SK-N-SH treated with all-trans-retinoic acid at 6 μM for 48 hours (cell line): ENCODE results near the gene SAP30L.

Experiments used
- ATAC-seq: fragments of 200-7000 bp; cut with Tn5 transposase; 3 replicates; pipeline ENCODE4 v1.9.1; 2020; ENCODE audit warnings: mild to moderate bottlenecking, moderate library complexity
- ARNTL ChIP-seq: fragments of 450-650 bp; formaldehyde crosslinking; IDR thresholded peaks from 2 replicates; pipeline ENCODE4 v1.5.0; 2020; ENCODE audit warnings: low read depth, mild to moderate bottlenecking, moderate library complexity, borderline replicate concordance
- CSDC2 ChIP-seq: fragments of 250-450 bp; sonication (Bioruptor Pico); IDR thresholded peaks from 2 replicates; pipeline ENCODE4 v1.5.0; 2020; ENCODE audit warnings: mild to moderate bottlenecking, moderate library complexity
- GLIS3 ChIP-seq: fragments of 250-450 bp; sonication (Bioruptor Pico); IDR thresholded peaks from 2 replicates; pipeline ENCODE4 v1.5.0; 2020; ENCODE audit warnings: mild to moderate bottlenecking, moderate library complexity
- ISL1 ChIP-seq: fragments of 250-450 bp; sonication (Bioruptor Pico); IDR thresholded peaks from 2 replicates; pipeline ENCODE4 v2.1.2; 2022; ENCODE audit warnings: mild to moderate bottlenecking, moderate library complexity
- OSR1 ChIP-seq: fragments of 250-450 bp; sonication (Bioruptor Pico); IDR thresholded peaks from 2 replicates; pipeline ENCODE4 v1.8.0; 2022; ENCODE audit warnings: moderate library complexity, mild to moderate bottlenecking, inconsistent platforms
- PPARA ChIP-seq: fragments of 250-450 bp; sonication (Bioruptor Pico); IDR thresholded peaks from 2 replicates; pipeline ENCODE4 v1.5.0; 2020; ENCODE audit warnings: mild to moderate bottlenecking, borderline replicate concordance
- RARB ChIP-seq: fragments of 250-450 bp; sonication (Bioruptor Pico); IDR thresholded peaks from 2 replicates; pipeline ENCODE4 v1.8.0; 2021; ENCODE audit warnings: mild to moderate bottlenecking, moderate library complexity
- SNAI2 ChIP-seq: fragments of 250-450 bp; sonication (Bioruptor Pico); IDR thresholded peaks from 2 replicates; pipeline ENCODE4 v1.5.0; 2020; ENCODE audit warnings: mild to moderate bottlenecking, moderate library complexity
- TCF4 ChIP-seq: fragments of 250-450 bp; sonication (Bioruptor Pico); IDR thresholded peaks from 2 replicates; pipeline ENCODE4 v1.8.0; 2021; ENCODE audit warnings: mild to moderate bottlenecking, moderate library complexity, borderline replicate concordance
- TOX ChIP-seq: fragments of 250-450 bp; sonication (Bioruptor Pico); IDR thresholded peaks from 2 replicates; pipeline ENCODE4 v1.8.0; 2021; ENCODE audit warnings: mild to moderate bottlenecking, moderate library complexity, borderline replicate concordance
- ZC3H10 ChIP-seq: fragments of 250-450 bp; sonication (Bioruptor Pico); IDR thresholded peaks from 2 replicates; pipeline ENCODE4 v1.5.1; 2021; ENCODE audit warnings: mild to moderate bottlenecking, moderate library complexity
- ZFP3 ChIP-seq: fragments of 250-450 bp; sonication (Bioruptor Pico); IDR thresholded peaks from 2 replicates; pipeline ENCODE4 v1.5.0; 2020; ENCODE audit warnings: mild to moderate bottlenecking, moderate library complexity
- ZFP30 ChIP-seq: fragments of 450-650 bp; formaldehyde crosslinking; IDR thresholded peaks from 2 replicates; pipeline ENCODE4 v1.5.0; 2022; ENCODE audit warnings: mild to moderate bottlenecking, moderate library complexity
- ZNF565 ChIP-seq: fragments of 450-650 bp; formaldehyde crosslinking; conservative IDR thresholded peaks from 2 replicates; pipeline ENCODE4 v1.5.0; 2020; ENCODE audit warnings: low read depth, mild to moderate bottlenecking, moderate library complexity
- ZNF70 ChIP-seq: fragments of 450-650 bp; formaldehyde crosslinking; IDR thresholded peaks from 2 replicates; pipeline ENCODE4 v1.5.0; 2020; ENCODE audit warnings: mild to moderate bottlenecking, moderate library complexity
- ZNF8 ChIP-seq: fragments of 450-650 bp; formaldehyde crosslinking; IDR thresholded peaks from 2 replicates; pipeline ENCODE4 v1.5.0; 2020; ENCODE audit warnings: mild to moderate bottlenecking, moderate library complexity
- TF ChIP-seq, protein P1 (sequence below): fragments of 250-450 bp; sonication (Bioruptor Pico); IDR thresholded peaks from 2 replicates; pipeline ENCODE4 v1.5.1; 2021; ENCODE audit warnings: mild to moderate bottlenecking, moderate library complexity
- TF ChIP-seq, protein P2 (sequence below): fragments of 250-450 bp; sonication (Bioruptor Pico); IDR thresholded peaks from 2 replicates; pipeline ENCODE4 v1.5.1; 2020; ENCODE audit warnings: low read depth, mild to moderate bottlenecking, moderate library complexity
- TF ChIP-seq, protein P3 (sequence below): fragments of 250-450 bp; sonication (Bioruptor Pico); IDR thresholded peaks from 2 replicates; pipeline ENCODE4 v1.8.0; 2020; ENCODE audit warnings: mild to moderate bottlenecking, moderate library complexity, borderline replicate concordance
- TF ChIP-seq, protein P4 (sequence below): fragments of 250-450 bp; sonication (Bioruptor Pico); IDR thresholded peaks from 2 replicates; pipeline ENCODE4 v1.8.0; 2021; ENCODE audit warnings: low read depth, mild to moderate bottlenecking, moderate library complexity, borderline replicate concordance

Gene SAP30L

DNA sequence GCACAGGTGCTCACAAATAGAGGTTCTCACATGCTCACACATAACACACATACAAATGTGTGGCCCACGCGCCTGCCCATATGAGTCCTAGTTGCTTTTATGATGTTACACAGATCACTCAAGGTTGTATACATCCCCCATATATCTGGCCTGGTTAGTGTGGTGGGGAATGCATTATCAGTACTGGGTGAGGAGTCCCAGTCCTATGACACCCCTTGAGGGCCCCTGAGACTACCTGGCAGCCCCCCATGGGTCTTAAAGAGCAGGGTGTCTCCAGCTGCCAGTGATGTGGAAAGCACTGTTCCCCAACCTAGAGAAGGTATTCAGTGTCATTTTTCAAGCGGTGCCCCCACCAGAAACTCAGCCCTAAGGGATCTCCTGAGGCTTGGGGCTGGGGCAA lies 35.0 kb downstream of the SAP30L start (continued):
- no peak for TF ChIP-seq RARB (CRISPR knock-in tag)
- TF ChIP-seq TOX = no peak
- TF ChIP-seq ISL1 (CRISPR knock-in tag) = no peak
- no peak for TF ChIP-seq SNAI2
- no peak for TF ChIP-seq GLIS3
- TF ChIP-seq ZFP30 (CRISPR knock-in tag) = no peak
- no peak for TF ChIP-seq ZNF565 (CRISPR knock-in tag)

DNA sequence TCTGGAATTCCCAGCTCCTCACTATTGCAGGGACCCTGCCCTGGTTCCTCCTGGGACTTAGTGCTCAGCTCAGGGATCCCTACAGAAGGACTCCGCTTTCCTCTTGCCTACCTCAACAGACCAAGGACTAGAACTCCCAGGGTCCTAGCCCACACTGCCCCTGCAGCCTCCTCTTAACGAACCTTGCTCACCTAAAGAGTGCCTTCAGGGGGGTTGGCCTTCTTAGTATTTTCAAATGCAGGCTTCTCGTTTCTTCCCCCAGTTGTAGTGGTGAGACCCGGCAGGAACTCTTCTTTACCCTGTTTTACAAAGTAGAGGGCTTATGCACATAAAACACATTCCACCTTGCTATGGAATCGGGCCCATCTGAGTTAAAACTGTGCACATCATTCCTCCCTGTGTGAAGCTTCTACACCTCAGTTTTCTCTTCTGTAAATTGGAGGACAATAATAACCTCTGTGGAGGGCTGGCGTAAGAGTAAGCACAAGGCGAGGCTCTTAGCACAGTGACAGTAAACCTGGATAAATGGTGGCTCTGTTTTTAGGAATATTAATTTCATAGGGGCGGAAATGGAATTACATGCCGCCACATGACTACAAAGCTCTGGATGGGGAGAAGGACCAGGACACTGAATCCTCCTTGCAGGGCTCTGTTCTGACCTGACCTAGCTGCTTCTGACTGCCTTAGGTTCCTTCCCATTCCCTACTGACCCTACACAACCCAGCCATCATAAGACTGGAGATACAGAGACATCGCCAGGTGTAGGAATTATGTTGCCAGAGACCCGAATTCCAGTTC lies 36.0 kb downstream of the SAP30L start:
- no peak for ATAC-seq
- no peak for TF ChIP-seq ZNF8
- TF ChIP-seq ZFP30 (CRISPR knock-in tag) = no peak
- TF ChIP-seq PPARA (CRISPR knock-in tag) = no peak
- TF ChIP-seq SNAI2 = no peak
- TF ChIP-seq, protein P1, sequence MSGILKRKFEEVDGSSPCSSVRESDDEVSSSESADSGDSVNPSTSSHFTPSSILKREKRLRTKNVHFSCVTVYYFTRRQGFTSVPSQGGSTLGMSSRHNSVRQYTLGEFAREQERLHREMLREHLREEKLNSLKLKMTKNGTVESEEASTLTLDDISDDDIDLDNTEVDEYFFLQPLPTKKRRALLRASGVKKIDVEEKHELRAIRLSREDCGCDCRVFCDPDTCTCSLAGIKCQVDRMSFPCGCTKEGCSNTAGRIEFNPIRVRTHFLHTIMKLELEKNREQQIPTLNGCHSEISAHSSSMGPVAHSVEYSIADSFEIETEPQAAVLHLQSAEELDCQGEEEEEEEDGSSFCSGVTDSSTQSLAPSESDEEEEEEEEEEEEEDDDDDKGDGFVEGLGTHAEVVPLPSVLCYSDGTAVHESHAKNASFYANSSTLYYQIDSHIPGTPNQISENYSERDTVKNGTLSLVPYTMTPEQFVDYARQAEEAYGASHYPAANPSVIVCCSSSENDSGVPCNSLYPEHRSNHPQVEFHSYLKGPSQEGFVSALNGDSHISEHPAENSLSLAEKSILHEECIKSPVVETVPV (CRISPR knock-in tag) = no peak
- TF ChIP-seq ZFP3 (CRISPR knock-in tag) = no peak
- no peak for TF ChIP-seq ZNF565 (CRISPR knock-in tag)
- TF ChIP-seq ZNF70 (CRISPR knock-in tag) = no peak

DNA sequence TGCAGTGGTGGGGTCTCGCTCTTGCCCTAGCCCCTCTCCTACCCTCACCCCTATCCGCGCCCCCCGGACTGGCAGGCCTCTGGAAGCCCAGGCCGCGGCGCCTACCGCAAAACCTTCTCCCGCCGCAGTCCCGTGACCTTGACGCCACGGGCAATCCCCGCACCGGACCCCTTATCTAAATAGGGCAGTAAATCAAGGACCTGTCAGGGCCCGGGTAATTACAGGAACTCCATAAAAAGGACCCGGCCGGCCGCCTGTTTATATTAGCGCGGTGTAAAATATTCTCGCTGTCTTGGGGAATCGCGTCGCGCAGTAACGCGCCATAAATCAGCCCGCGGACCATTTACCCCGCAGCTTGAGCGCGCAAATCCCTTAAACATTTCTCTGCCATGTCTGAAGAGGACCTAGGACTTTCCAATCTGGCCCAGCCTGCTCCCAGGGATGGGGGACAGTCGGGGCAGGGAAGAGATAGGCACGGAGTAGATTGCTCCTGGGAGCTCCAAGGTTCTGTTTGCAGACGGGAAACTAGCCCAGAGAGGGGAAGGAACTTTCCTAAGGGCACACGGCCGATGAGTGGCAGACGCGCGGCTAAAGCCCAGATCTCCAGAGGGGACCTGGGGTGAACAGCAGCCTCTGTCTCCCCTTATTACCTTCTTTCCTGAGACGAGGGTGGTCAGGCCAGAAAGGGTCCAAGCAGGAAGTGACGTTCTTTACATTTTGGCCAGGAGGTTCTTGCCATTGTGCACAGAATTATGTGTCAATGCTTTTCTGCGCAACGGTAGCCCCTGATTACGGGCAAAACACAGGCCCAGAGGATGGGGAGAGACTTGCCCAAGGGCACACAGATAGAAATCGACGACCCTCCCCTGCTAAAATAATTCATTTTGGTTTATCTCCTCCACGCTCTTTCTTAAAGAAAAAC lies 37.0 kb downstream of the SAP30L start:
- ATAC-seq = no peak
- TF ChIP-seq GLIS3 (no peak), ZNF8 (no peak), ISL1 (CRISPR knock-in tag) (no peak), OSR1 (no peak), ZFP3 (CRISPR knock-in tag) (no peak), PPARA (CRISPR knock-in tag) (no peak), CSDC2 (CRISPR knock-in tag) (no peak), ARNTL (CRISPR knock-in tag) (no peak), TCF4 (CRISPR knock-in tag) (no peak), ZC3H10 (CRISPR knock-in tag) (no peak), TOX (no peak), ZNF70 (CRISPR knock-in tag) (no peak)
- TF ChIP-seq, protein P2, sequence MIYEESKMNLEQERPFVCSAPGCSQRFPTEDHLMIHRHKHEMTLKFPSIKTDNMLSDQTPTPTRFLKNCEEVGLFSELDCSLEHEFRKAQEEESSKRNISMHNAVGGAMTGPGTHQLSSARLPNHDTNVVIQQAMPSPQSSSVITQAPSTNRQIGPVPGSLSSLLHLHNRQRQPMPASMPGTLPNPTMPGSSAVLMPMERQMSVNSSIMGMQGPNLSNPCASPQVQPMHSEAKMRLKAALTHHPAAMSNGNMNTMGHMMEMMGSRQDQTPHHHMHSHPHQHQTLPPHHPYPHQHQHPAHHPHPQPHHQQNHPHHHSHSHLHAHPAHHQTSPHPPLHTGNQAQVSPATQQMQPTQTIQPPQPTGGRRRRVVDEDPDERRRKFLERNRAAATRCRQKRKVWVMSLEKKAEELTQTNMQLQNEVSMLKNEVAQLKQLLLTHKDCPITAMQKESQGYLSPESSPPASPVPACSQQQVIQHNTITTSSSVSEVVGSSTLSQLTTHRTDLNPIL (CRISPR knock-in tag) = no peak
- TF ChIP-seq, protein P3, sequence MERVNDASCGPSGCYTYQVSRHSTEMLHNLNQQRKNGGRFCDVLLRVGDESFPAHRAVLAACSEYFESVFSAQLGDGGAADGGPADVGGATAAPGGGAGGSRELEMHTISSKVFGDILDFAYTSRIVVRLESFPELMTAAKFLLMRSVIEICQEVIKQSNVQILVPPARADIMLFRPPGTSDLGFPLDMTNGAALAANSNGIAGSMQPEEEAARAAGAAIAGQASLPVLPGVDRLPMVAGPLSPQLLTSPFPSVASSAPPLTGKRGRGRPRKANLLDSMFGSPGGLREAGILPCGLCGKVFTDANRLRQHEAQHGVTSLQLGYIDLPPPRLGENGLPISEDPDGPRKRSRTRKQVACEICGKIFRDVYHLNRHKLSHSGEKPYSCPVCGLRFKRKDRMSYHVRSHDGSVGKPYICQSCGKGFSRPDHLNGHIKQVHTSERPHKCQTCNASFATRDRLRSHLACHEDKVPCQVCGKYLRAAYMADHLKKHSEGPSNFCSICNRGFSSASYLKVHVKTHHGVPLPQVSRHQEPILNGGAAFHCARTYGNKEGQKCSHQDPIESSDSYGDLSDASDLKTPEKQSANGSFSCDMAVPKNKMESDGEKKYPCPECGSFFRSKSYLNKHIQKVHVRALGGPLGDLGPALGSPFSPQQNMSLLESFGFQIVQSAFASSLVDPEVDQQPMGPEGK (CRISPR knock-in tag) = no peak
- TF ChIP-seq, protein P4, sequence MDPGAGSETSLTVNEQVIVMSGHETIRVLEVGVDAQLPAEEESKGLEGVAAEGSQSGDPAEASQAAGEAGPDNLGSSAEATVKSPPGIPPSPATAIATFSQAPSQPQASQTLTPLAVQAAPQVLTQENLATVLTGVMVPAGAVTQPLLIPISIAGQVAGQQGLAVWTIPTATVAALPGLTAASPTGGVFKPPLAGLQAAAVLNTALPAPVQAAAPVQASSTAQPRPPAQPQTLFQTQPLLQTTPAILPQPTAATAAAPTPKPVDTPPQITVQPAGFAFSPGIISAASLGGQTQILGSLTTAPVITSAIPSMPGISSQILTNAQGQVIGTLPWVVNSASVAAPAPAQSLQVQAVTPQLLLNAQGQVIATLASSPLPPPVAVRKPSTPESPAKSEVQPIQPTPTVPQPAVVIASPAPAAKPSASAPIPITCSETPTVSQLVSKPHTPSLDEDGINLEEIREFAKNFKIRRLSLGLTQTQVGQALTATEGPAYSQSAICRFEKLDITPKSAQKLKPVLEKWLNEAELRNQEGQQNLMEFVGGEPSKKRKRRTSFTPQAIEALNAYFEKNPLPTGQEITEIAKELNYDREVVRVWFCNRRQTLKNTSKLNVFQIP (CRISPR knock-in tag) = no peak
